ENCODE data around the gene PHLDB2. TPM values are rescaled to one million over a fixed set of nuclear protein-coding genes. Genes with fewer than 3 reads are reported as not detected.

PHLDB2 gene
- total and polyA plus RNA-seq, 2 of the 4 experiments (the other 2 are of a cell fraction): 10.6 to 28.7 TPM

DNA sequence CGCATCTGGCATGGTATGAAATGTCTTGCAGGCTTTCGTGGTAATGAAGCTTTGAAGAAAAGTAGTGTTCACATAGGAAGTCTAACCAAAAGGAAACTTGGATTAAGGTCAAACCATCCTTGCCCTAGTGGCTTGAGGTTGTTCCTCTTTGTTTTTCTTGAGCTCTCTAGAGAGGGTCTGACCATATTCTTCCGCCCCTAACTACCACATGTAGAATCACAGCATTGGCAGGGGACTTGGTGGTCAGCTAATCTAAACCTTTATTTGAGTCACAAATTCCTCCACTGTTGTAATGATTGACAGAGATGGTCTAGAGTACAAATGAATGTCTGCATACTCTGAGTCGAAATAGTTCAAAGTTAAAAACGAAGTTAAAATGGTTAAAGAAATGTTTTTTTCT, 39.1 kb upstream of the PHLDB2 start:
- no peak overlapping the region for H2AFZ ChIP-seq (replicated peaks; ENCODE audit: low read length, poor library complexity)
- no peaks in the 10 kb centered on the region for H4K20me1 ChIP-seq (ENCODE audit: insufficient read depth, low read length)
- 71% methylated on average over 1 of the region's 5 CpGs; no CpG with 5 or more reads in 1 of the 2 experiments for WGBS, 2 experiments (ENCODE audit: extremely low coverage in 2 of 2, insufficient read length in 1 of 2)
- no peak overlapping the region for H2BK5ac ChIP-seq (ENCODE audit: low read depth, low read length, poor library complexity, severe bottlenecking)
- dilution Hi-C loops (cut with HindIII; ENCODE audit: low sequenced_read_pairs, unreplicated experiment): no loop called here
- no peak overlapping the region for H2AK5ac ChIP-seq (ENCODE audit: low read depth, low read length)
- DNase-seq (no peak), ATAC-seq (ENCODE audit: low read depth) (no peak)
- H2BK20ac ChIP-seq (ENCODE audit: low read depth, low read length): no peak overlapping the region
- in situ Hi-C loops (cut with MboI; ENCODE audit: low sequenced_read_pairs): no loop called here
- ChIA-PET POLR2A (ENCODE audit: unreplicated experiment) (no interaction called here), CTCF (no interaction called here)
- no peak overlapping the region for H3K27ac ChIP-seq (ENCODE audit: insufficient read depth, low read length)
- peaks cover 3% of the 10 kb centered on the region; the same call in 1 of the 2 replicates for H3K9me3 ChIP-seq (ENCODE audit: control insufficient read depth, insufficient read depth, low read length)
- H3K4me2 ChIP-seq (ENCODE audit: low read depth, low read length): no peak overlapping the region
- intact Hi-C loops (cut with micrococcal nuclease): no loop called here
- H3K14ac ChIP-seq (replicated peaks; ENCODE audit: low read depth, low read length): no peak overlapping the region
- no peaks in the 10 kb centered on the region for H3K79me1 ChIP-seq (ENCODE audit: low read depth in 1 of 2, low read length in 2 of 2)
- H3K23ac ChIP-seq (ENCODE audit: low read depth, low read length): no peak overlapping the region
- TF ChIP-seq CEBPB (IDR thresholded peaks at IDR 0.05; ENCODE audit: low read depth, low read length) (no peak), MXI1 (IDR thresholded peaks at IDR 0.05; ENCODE audit: borderline replicate concordance, low read depth, low read length) (no peak), BHLHE40 (IDR thresholded peaks at IDR 0.05; ENCODE audit: low read depth, low read length) (no peak), RAD21 (IDR thresholded peaks at IDR 0.05; ENCODE audit: low read length) (no peak), RCOR1 (IDR thresholded peaks at IDR 0.05; ENCODE audit: insufficient replicate concordance, low read length) (no peak), MAZ (IDR thresholded peaks at IDR 0.05; ENCODE audit: borderline replicate concordance, low read depth, low read length) (no peak), RFX5 (IDR thresholded peaks at IDR 0.05; ENCODE audit: low read depth, low read length) (no peak), POLR2A (IDR thresholded peaks at IDR 0.05; ENCODE audit: low read depth, low read length) (no peak), CHD1 (IDR thresholded peaks at IDR 0.05; ENCODE audit: low read depth, low read length) (no peak), FOS (IDR thresholded peaks at IDR 0.05; ENCODE audit: low read depth, low read length) (no peak), SMC3 (IDR thresholded peaks at IDR 0.05; ENCODE audit: low read depth, low read length) (no peak), MAFK (IDR thresholded peaks at IDR 0.05; ENCODE audit: low read depth, low read length) (no peak), NFE2L2 (IDR thresholded peaks at IDR 0.05; ENCODE audit: low read depth, low read length) (no peak)
- TF ChIP-seq, protein P1, sequence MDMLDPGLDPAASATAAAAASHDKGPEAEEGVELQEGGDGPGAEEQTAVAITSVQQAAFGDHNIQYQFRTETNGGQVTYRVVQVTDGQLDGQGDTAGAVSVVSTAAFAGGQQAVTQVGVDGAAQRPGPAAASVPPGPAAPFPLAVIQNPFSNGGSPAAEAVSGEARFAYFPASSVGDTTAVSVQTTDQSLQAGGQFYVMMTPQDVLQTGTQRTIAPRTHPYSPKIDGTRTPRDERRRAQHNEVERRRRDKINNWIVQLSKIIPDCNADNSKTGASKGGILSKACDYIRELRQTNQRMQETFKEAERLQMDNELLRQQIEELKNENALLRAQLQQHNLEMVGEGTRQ (IDR thresholded peaks at IDR 0.05; ENCODE audit: low read depth, low read length): no peak
- TF ChIP-seq, protein P2, sequence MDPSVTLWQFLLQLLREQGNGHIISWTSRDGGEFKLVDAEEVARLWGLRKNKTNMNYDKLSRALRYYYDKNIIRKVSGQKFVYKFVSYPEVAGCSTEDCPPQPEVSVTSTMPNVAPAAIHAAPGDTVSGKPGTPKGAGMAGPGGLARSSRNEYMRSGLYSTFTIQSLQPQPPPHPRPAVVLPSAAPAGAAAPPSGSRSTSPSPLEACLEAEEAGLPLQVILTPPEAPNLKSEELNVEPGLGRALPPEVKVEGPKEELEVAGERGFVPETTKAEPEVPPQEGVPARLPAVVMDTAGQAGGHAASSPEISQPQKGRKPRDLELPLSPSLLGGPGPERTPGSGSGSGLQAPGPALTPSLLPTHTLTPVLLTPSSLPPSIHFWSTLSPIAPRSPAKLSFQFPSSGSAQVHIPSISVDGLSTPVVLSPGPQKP (IDR thresholded peaks at IDR 0.05; ENCODE audit: borderline replicate concordance, low read depth, low read length): no peak
- TF ChIP-seq, protein P3, sequence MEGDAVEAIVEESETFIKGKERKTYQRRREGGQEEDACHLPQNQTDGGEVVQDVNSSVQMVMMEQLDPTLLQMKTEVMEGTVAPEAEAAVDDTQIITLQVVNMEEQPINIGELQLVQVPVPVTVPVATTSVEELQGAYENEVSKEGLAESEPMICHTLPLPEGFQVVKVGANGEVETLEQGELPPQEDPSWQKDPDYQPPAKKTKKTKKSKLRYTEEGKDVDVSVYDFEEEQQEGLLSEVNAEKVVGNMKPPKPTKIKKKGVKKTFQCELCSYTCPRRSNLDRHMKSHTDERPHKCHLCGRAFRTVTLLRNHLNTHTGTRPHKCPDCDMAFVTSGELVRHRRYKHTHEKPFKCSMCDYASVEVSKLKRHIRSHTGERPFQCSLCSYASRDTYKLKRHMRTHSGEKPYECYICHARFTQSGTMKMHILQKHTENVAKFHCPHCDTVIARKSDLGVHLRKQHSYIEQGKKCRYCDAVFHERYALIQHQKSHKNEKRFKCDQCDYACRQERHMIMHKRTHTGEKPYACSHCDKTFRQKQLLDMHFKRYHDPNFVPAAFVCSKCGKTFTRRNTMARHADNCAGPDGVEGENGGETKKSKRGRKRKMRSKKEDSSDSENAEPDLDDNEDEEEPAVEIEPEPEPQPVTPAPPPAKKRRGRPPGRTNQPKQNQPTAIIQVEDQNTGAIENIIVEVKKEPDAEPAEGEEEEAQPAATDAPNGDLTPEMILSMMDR (conservative IDR thresholded peaks at IDR 0.05; ENCODE audit: low read depth, low read length): no peak
- H3K56ac ChIP-seq (ENCODE audit: extremely low read depth, insufficient read depth, low read length): no peak overlapping the region
- BruUV-seq (replicated peaks): no TSS peak
- no peak overlapping the region for H2BK120ac ChIP-seq (ENCODE audit: low read depth, low read length)
- no peak overlapping the region for H2BK15ac ChIP-seq (ENCODE audit: low read depth, low read length)
- no peak overlapping the region for H3K9ac ChIP-seq (ENCODE audit: low read depth, low read length)
- no peak overlapping the region for H2AK9ac ChIP-seq (replicated peaks; ENCODE audit: low read depth, low read length, poor library complexity)
- no peaks in the 10 kb centered on the region for H3K4me1 ChIP-seq (ENCODE audit: control insufficient read depth, insufficient read depth, low read length)
- H3K4ac ChIP-seq (ENCODE audit: low read depth, low read length): no peak overlapping the region
- no peak overlapping the region for H3K4me3 ChIP-seq (ENCODE audit: insufficient read depth, low read depth, low read length)
- H4K8ac ChIP-seq (ENCODE audit: low read depth in 2 of 2, low read length in 2 of 2): no peak overlapping the region
- no peak overlapping the region for H3K18ac ChIP-seq (ENCODE audit: low read depth, low read length)
- H3K36me3 ChIP-seq (ENCODE audit: control insufficient read depth, insufficient read depth, low read length): no peaks in the 10 kb centered on the region
- H3K9me1 ChIP-seq (ENCODE audit: insufficient read depth, low read length): no peaks in the 10 kb centered on the region
- H3K27me3 ChIP-seq (ENCODE audit: control insufficient read depth, insufficient read depth, low read length): no peaks in the 10 kb centered on the region; the same call in 1 of the 2 replicates
- H4K5ac ChIP-seq (ENCODE audit: low read depth, low read length): no peak overlapping the region
- no peak overlapping the region for H4K91ac ChIP-seq (ENCODE audit: insufficient read depth, low read depth, low read length)

Data from IMR-90 (cell line).